GM12878 (cell line): Measurements from ENCODE around the gene SPHK2. TPM values are rescaled to one million over a fixed set of nuclear protein-coding genes. Genes with fewer than 3 reads are reported as not detected.

ENCODE experiments used
- ATAC-seq: fragments of 200-7000 bp; cut with Tn5 transposase; 3 replicates; pipeline ENCODE4 v1.9.1; 2020; ENCODE audit warnings: mild to moderate bottlenecking, moderate library complexity
- BruUV-seq: library from RNA; stranded (reverse); fragments of 400-500 nt; replicated peaks from 2 replicates; lab custom pipeline; 2021; lab: Mats Ljungman, UMichigan
- CTCF ChIA-PET: fragments of 300-600 bp; sonication (Branson Sonifier 250); formaldehyde crosslinking; extraction: SDS; loops from one replicate; lab custom pipeline; 2021; ENCODE audit warnings: inconsistent platforms; lab: Yijun Ruan, JAX
- POLR2A ChIA-PET: fragments of 350-600 bp; formaldehyde crosslinking; extraction: SDS; loops from one replicate; lab custom pipeline; 2021; ENCODE audit warnings: inconsistent platforms; lab: Charles Lee
- RAD21 ChIA-PET: fragments of 300-600 bp; sonication (Branson Sonifier 250); formaldehyde crosslinking; loops from one replicate; lab custom pipeline; 2023; ENCODE audit warnings: antibody characterized with exemption; ENCODE audit not compliant: unreplicated experiment; lab: Charles Lee
- SMC1A ChIA-PET: fragments of 300-600 bp; sonication (Branson Sonifier 250); formaldehyde crosslinking; loops from one replicate; lab custom pipeline; 2023; ENCODE audit not compliant: unreplicated experiment, uncharacterized antibody; lab: Charles Lee
- DNase-seq: peaks from one replicate; pipeline ENCODE4 v3.0.0-alpha.2; 2011; ENCODE audit warnings: low read depth, low spot score
- FAIRE-seq: peaks from 3 replicates; lab custom pipeline; 2011; peaks lifted over from hg19 to GRCh38; lab: Jason Lieb, UNC
- H2AFZ ChIP-seq: 2 replicates; pipeline ENCODE4 v1.6.0; 2011; ENCODE audit warnings: low read depth, low read length, control low read depth; ENCODE audit not compliant: control insufficient read depth
- H3K27ac ChIP-seq: 2 replicates; pipeline ENCODE4 v1.5.1; 2011; ENCODE audit warnings: control low read depth; ENCODE audit not compliant: control insufficient read depth, insufficient read depth
- H3K27me3 ChIP-seq, 2 experiments: replicated peaks in 1 of 2; 2 replicates each; pipeline versions ENCODE4 v1.6.0 to v1.6.1; 2011; ENCODE audit warnings: low read length in 1 of 2; ENCODE audit not compliant: control insufficient read depth in 2 of 2, insufficient read depth in 2 of 2
- H3K36me3 ChIP-seq, 2 experiments: 2 replicates each; pipeline ENCODE4 v1.5.1; 2011; ENCODE audit warnings: low read length in 1 of 2; ENCODE audit not compliant: control insufficient read depth in 2 of 2, insufficient read depth in 2 of 2
- H3K4me1 ChIP-seq: 2 replicates; pipeline ENCODE4 v1.6.1; 2011; ENCODE audit warnings: mild to moderate bottlenecking, low read length, moderate library complexity, mixed read lengths; ENCODE audit not compliant: control insufficient read depth, insufficient read depth
- H3K4me2 ChIP-seq: 2 replicates; pipeline ENCODE4 v1.6.0; 2011; ENCODE audit warnings: control low read depth; ENCODE audit not compliant: control insufficient read depth, insufficient read depth
- H3K4me3 ChIP-seq: fragments of 200-600 bp; sonication (generic); 2 replicates; pipeline ENCODE4 v1.5.1; 2016
- H3K79me2 ChIP-seq: 2 replicates; pipeline ENCODE4 v1.6.0; 2011; ENCODE audit warnings: low read length; ENCODE audit not compliant: control insufficient read depth, insufficient read depth
- H3K9ac ChIP-seq: 2 replicates; pipeline ENCODE4 v1.8.0; 2011; ENCODE audit warnings: low read length, control low read depth, mixed read lengths; ENCODE audit not compliant: control insufficient read depth, insufficient read depth
- H3K9me3 ChIP-seq: replicated peaks from 3 replicates; pipeline ENCODE4 v1.5.1; 2011; ENCODE audit warnings: mild to moderate bottlenecking, low read length; ENCODE audit not compliant: control insufficient read depth, insufficient read depth
- H4K20me1 ChIP-seq: 2 replicates; pipeline ENCODE4 v1.6.0; 2011; ENCODE audit not compliant: control insufficient read depth, insufficient read depth
- BHLHE40 ChIP-seq, 2 experiments: fragments of 450-650 bp in 1 of 2; IDR thresholded peaks; 2 replicates each; pipeline ENCODE4 v1.6.1; 2011 to 2017; ENCODE audit warnings: low read depth in 2 of 2, borderline replicate concordance in 1 of 2, improper control_type of control experiment in 1 of 2, low read length in 1 of 2, mild to moderate bottlenecking in 1 of 2
- BRCA1 ChIP-seq: IDR thresholded peaks from 2 replicates; pipeline ENCODE4 v1.6.1; 2011; ENCODE audit warnings: low read depth, low read length, improper control_type of control experiment
- CBFB ChIP-seq: IDR thresholded peaks from 2 replicates; pipeline ENCODE4 v1.6.1; 2016; ENCODE audit warnings: antibody characterized with exemption, low read depth
- CHD2 ChIP-seq: IDR thresholded peaks from 2 replicates; pipeline ENCODE4 v1.6.1; 2011; ENCODE audit warnings: low read depth, low read length, improper control_type of control experiment, borderline replicate concordance
- FOXK2 ChIP-seq: fragments of 450-650 bp; IDR thresholded peaks from 2 replicates; pipeline ENCODE4 v1.6.1; 2017; ENCODE audit warnings: mild to moderate bottlenecking, moderate library complexity
- HDAC6 ChIP-seq: fragments of 200-600 bp; sonication (generic); IDR thresholded peaks from one replicate; pipeline ENCODE4 v1.8.0; 2017; ENCODE audit warnings: antibody characterized with exemption; ENCODE audit not compliant: unreplicated experiment
- HDGF ChIP-seq: fragments of 450-650 bp; IDR thresholded peaks from 2 replicates; pipeline ENCODE4 v1.6.1; 2016; ENCODE audit warnings: antibody characterized with exemption
- RAD21 ChIP-seq: IDR thresholded peaks from 2 replicates; pipeline ENCODE4 v1.6.1; 2011; ENCODE audit warnings: mild to moderate bottlenecking, low read depth, low read length, moderate library complexity; ENCODE audit not compliant: insufficient read depth
- SMARCA5 ChIP-seq: fragments of 450-650 bp; IDR thresholded peaks from 2 replicates; pipeline ENCODE4 v1.6.1; 2017; ENCODE audit warnings: mild to moderate bottlenecking
- SMC3 ChIP-seq: IDR thresholded peaks from 2 replicates; pipeline ENCODE4 v1.6.1; 2011; ENCODE audit warnings: low read length, improper control_type of control experiment, borderline replicate concordance
- STAT1 ChIP-seq: fragments of 450-650 bp; conservative IDR thresholded peaks from 2 replicates; pipeline ENCODE4 v1.6.1; 2014; ENCODE audit warnings: antibody characterized with exemption, mild to moderate bottlenecking
- TCF7 ChIP-seq: IDR thresholded peaks from 2 replicates; pipeline ENCODE4 v1.6.1; 2014; ENCODE audit warnings: antibody characterized with exemption, borderline replicate concordance
- WGBS: methylation state at CpG from one replicate; pipeline ENCODE4 v1.1.6; 2016; ENCODE audit warnings: low lambda C conversion rate; ENCODE audit not compliant: insufficient replicate concordance, insufficient coverage; ENCODE audit errors: missing lambda C conversion rate; 5-methylcytosine and 5-hydroxymethylcytosine counted together
- in situ Hi-C: fragments of 300-500 bp; cut with MboI; formaldehyde crosslinking; loops from 9 replicates; pipeline ENCODE4 v1.14.3; 2018; ENCODE audit warnings: mixed read lengths
- intact Hi-C: fragments of 100-400 bp; cut with micrococcal nuclease; formaldehyde crosslinking; loops from one replicate; pipeline ENCODE4 v1.14.2; 2022; ENCODE audit not compliant: unreplicated experiment
- polyA plus RNA-seq, 11 experiments: library from polyadenylated mRNA; depleted of rRNA in 4 of 11; unstranded in 6 of 11; stranded (reverse) in 5 of 11; fragments of >200 nt; fragmentation: Nextera tagmentation in 4 of 11; fragmentation: Illumina TruSeq in 1 of 11; extraction: Ambion mirVana in 4 of 11; extraction: Trizol in 1 of 11; gene quantifications; 1 replicate in 1 of 11; 2 replicates in 10 of 11; pipeline versions ENCODE4 v1.2.1 to v1.2.3, GENCODE V29; 2011 to 2016; ENCODE audit warnings: inconsistent platforms in 2 of 11, missing spikeins in 2 of 11, low read depth in 1 of 11
- total RNA-seq, 4 experiments: library from RNA; depleted of rRNA in 3 of 4; stranded (reverse); fragments of >200 nt in 3 of 4; fragmentation: Illumina TruSeq in 1 of 4; extraction: Trizol in 1 of 4; gene quantifications; 2 replicates each; pipeline versions ENCODE4 v1.2.1 to v1.2.3, GENCODE V29; 2013 to 2021
- TF ChIP-seq, protein P1 (sequence below): fragments of 150-350 bp; IDR thresholded peaks from 2 replicates; pipeline ENCODE4 v1.6.1; 2016; ENCODE audit warnings: low read depth, low read length
- TF ChIP-seq, protein P2 (sequence below): fragments of 450-650 bp; conservative IDR thresholded peaks from 2 replicates; pipeline ENCODE4 v1.6.1; 2017; ENCODE audit warnings: mild to moderate bottlenecking, moderate library complexity
- TF ChIP-seq, protein P3 (sequence below), 3 experiments: IDR thresholded peaks in 2 of 3; conservative IDR thresholded peaks in 1 of 3; 2 replicates each; pipeline ENCODE4 v1.5.1; 2011; ENCODE audit warnings: low read depth in 3 of 3, low read length in 3 of 3, mild to moderate bottlenecking in 3 of 3, control low read depth in 2 of 3, moderate library complexity in 2 of 3, inconsistent platforms in 1 of 3, mixed read lengths in 1 of 3; ENCODE audit not compliant: control insufficient read depth in 2 of 3, insufficient read depth in 1 of 3; ENCODE audit errors: extremely low read depth in 1 of 3

Gene SPHK2
- total and polyA plus RNA-seq, 10 of the 15 experiments (the other 5 are each of a cell fraction or from before 2014, with no cell fraction given): 0.37 to 40.5 (median 11.2) TPM

DNA sequence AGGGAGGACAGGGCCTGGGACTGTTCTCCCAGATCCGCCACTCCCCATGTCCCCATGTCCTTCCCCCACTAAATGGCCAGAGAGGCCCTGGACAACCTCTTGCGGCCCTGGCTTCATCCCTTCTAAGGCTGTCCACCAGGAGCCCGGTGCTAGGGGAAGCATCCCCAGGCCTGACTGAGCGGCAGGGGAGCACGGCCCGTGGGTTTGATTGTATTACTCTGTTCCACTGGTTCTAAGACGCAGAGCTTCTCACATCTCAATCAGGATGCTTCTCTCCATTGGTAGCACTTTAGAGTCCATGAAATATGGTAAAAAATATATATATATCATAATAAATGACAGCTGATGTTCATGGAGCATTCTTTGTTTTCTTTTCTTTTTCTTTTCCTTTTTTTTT lies 11.9 kb upstream of the SPHK2 start (continued):
- TF ChIP-seq BRCA1: no peak
- TF ChIP-seq SMC3: no peak

DNA sequence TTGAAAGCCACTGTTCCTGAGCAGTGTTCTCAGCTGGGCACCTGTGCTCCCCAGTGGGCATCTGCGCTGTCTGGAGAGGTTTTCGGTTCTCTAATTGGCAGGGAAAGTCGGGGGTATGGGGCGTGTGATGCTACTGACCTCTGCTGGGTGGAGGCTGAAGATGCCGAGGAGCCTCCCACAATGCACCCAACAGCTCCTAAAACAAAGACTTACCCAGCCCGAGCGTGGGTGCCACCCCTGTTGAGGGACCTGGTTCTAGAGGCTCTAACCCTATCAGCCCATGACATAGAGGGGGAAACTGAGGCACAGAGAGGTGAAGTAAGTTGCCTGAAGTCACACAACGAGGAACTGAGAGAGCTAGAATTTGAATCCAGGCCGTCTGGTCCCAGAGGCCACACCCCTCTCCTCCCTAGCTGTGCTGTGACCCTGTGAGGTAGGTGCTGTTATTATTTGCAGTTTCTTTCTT lies 10.5 kb upstream of the SPHK2 start:
- no peaks in the 10 kb centered on the region for H3K9me3 ChIP-seq
- H3K4me3 ChIP-seq: no peak overlapping the region
- DNase-seq: no peak
- ChIA-PET CTCF (interaction anchor here (0.6 to 2.7 kb wide), 16 partner anchors 9 to 647 kb away, joined by 3 to 26 read pairs (median 5); partner anchors contain the start of gene CA11), POLR2A (interaction anchor here (0.7 to 1.7 kb wide), 10 partner anchors 9 to 275 kb away, joined by 3 to 11 read pairs (median 4); partner anchors contain the start of gene SPHK2), SMC1A (interaction anchor here (0.6 to 2.3 kb wide), 11 partner anchors 14 to 157 kb away, joined by 3 to 6 read pairs (median 3); no protein-coding TSS in a partner anchor), RAD21 (interaction anchor here (0.6 to 2.4 kb wide), 16 partner anchors 9 to 295 kb away, joined by 3 to 16 read pairs (median 4); partner anchors contain the start of genes CA11, RPL18 and SPHK2)
- intact Hi-C loops (no loop called here), in situ Hi-C loops (no loop called here)
- peaks cover 0 to 5% of the 10 kb centered on the region in 2 experiments; a peak in 2 of 4 replicates for H3K36me3 ChIP-seq
- H4K20me1 ChIP-seq: no peaks in the 10 kb centered on the region
- no peaks in the 10 kb centered on the region for H3K79me2 ChIP-seq
- 2% methylated on average over 9 of the region's 9 CpGs for WGBS
- ATAC-seq: peak; percentile 93
- H3K27ac ChIP-seq: no peak overlapping the region
- no peaks in the 10 kb centered on the region for H3K4me1 ChIP-seq
- no peaks in the 10 kb centered on the region for H3K27me3 ChIP-seq
- 0 out of 2 replicates have a peak overlapping the region, but pooled peaks have one; percentile 26 for H3K4me2 ChIP-seq
- peak; percentile 84 for FAIRE-seq
- BruUV-seq: no TSS peak
- H2AFZ ChIP-seq: peak overlapping the region; percentile 59
- H3K9ac ChIP-seq: no peak overlapping the region
- no peak for TF ChIP-seq CBFB
- TF ChIP-seq STAT1: no peak
- no peak for TF ChIP-seq FOXK2
- no peak for TF ChIP-seq CHD2
- TF ChIP-seq HDAC6: no peak
- peak; percentile 74 for TF ChIP-seq RAD21
- TF ChIP-seq, protein P1, sequence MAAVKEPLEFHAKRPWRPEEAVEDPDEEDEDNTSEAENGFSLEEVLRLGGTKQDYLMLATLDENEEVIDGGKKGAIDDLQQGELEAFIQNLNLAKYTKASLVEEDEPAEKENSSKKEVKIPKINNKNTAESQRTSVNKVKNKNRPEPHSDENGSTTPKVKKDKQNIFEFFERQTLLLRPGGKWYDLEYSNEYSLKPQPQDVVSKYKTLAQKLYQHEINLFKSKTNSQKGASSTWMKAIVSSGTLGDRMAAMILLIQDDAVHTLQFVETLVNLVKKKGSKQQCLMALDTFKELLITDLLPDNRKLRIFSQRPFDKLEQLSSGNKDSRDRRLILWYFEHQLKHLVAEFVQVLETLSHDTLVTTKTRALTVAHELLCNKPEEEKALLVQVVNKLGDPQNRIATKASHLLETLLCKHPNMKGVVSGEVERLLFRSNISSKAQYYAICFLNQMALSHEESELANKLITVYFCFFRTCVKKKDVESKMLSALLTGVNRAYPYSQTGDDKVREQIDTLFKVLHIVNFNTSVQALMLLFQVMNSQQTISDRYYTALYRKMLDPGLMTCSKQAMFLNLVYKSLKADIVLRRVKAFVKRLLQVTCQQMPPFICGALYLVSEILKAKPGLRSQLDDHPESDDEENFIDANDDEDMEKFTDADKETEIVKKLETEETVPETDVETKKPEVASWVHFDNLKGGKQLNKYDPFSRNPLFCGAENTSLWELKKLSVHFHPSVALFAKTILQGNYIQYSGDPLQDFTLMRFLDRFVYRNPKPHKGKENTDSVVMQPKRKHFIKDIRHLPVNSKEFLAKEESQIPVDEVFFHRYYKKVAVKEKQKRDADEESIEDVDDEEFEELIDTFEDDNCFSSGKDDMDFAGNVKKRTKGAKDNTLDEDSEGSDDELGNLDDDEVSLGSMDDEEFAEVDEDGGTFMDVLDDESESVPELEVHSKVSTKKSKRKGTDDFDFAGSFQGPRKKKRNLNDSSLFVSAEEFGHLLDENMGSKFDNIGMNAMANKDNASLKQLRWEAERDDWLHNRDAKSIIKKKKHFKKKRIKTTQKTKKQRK: no peak
- TF ChIP-seq TCF7: no peak
- TF ChIP-seq BRCA1: no peak
- TF ChIP-seq, protein P2, sequence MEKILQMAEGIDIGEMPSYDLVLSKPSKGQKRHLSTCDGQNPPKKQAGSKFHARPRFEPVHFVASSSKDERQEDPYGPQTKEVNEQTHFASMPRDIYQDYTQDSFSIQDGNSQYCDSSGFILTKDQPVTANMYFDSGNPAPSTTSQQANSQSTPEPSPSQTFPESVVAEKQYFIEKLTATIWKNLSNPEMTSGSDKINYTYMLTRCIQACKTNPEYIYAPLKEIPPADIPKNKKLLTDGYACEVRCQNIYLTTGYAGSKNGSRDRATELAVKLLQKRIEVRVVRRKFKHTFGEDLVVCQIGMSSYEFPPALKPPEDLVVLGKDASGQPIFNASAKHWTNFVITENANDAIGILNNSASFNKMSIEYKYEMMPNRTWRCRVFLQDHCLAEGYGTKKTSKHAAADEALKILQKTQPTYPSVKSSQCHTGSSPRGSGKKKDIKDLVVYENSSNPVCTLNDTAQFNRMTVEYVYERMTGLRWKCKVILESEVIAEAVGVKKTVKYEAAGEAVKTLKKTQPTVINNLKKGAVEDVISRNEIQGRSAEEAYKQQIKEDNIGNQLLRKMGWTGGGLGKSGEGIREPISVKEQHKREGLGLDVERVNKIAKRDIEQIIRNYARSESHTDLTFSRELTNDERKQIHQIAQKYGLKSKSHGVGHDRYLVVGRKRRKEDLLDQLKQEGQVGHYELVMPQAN: no peak
- peak in 1 of 2 experiments; percentile 13; a peak in 1 of 4 replicates for TF ChIP-seq BHLHE40 (IDR thresholded peaks at IDR 0.05; ENCODE audit: borderline replicate concordance in 1 of 2, low read depth in 2 of 2, low read length in 1 of 2)
- TF ChIP-seq, protein P3, sequence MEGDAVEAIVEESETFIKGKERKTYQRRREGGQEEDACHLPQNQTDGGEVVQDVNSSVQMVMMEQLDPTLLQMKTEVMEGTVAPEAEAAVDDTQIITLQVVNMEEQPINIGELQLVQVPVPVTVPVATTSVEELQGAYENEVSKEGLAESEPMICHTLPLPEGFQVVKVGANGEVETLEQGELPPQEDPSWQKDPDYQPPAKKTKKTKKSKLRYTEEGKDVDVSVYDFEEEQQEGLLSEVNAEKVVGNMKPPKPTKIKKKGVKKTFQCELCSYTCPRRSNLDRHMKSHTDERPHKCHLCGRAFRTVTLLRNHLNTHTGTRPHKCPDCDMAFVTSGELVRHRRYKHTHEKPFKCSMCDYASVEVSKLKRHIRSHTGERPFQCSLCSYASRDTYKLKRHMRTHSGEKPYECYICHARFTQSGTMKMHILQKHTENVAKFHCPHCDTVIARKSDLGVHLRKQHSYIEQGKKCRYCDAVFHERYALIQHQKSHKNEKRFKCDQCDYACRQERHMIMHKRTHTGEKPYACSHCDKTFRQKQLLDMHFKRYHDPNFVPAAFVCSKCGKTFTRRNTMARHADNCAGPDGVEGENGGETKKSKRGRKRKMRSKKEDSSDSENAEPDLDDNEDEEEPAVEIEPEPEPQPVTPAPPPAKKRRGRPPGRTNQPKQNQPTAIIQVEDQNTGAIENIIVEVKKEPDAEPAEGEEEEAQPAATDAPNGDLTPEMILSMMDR (IDR thresholded peaks at IDR 0.05 in 2 of 3, conservative IDR thresholded peaks at IDR 0.05 in 1 of 3; ENCODE audit: control insufficient read depth in 2 of 3, extremely low read depth in 1 of 3, insufficient read depth in 1 of 3, low read depth in 3 of 3, low read length in 3 of 3): peak; percentile 74 to 84 (median 82); a peak in 5 of 6 replicates
- TF ChIP-seq SMARCA5: peak; percentile 56; the same call in 1 of the 2 replicates
- no peak for TF ChIP-seq HDGF
